ENCODE data around the gene USP12.
"Not testable (repeated sequence)": the region's sequence is repeated elsewhere in the genome, so short reads cannot be mapped to it uniquely, and the experiment has no call there.

USP12 gene

DNA sequence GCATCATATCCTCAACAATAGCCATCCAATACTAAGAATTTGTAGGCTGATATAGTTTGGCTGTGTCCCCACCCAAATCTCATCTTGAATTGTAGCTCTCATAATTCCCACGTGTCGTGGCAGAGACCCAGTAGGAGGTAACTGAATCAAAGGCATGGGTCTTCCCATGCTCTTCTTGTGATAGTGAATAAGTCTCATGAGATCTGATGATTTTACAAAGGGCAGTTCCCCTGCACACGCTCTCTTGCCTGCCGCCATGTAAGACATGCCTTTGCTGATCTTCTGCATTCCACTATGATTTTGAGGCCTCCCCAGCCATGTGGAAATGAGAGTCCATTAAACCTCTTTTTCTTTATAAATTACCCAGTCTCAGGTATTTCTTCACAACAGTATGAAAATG, 48.2 kb downstream of the USP12 start:
- not testable (repeated sequence) for DNase-seq (ENCODE audit: low read depth)

DNA sequence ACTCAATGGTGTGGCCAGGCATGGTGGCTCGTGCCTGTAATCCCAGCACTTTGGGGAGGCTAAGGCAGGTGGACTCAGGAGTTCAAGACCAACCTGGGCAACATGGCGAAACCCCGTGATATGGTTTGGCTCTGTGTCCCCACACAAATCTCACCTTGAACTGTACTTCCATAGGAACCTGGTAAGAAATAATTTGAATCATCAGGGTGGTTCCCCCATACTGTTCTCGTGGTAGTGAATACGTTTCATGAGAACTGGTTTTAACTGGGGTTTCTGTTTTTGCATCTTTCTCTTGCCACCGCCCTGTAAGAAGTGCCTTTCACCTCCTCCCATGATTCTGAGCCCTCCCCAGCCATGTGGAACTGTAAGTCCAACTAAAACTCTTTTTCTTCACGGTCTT, 49.6 kb downstream of the USP12 start:
- no peak for DNase-seq (ENCODE audit: low read depth)

DNA sequence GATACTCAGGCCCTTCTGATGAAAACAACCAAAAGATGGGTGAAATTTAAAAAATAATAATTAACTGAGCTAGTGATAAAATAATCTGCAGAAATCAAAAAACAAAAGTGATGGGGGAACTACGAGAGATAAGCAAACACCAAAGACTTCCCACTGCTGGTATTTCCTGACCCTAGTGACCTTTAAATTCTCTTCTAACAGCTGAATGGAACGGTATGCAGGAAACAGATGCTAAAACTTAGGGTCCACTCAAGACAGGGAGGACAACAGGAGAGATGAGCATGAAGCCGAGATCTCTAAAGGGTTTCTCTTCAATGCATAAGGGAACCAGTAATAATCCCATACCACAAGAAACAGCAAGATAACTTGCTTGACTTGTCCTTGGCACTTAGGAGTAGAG, 50.8 kb downstream of the USP12 start:
- DNase-seq (ENCODE audit: low read depth) = no peak

DNA sequence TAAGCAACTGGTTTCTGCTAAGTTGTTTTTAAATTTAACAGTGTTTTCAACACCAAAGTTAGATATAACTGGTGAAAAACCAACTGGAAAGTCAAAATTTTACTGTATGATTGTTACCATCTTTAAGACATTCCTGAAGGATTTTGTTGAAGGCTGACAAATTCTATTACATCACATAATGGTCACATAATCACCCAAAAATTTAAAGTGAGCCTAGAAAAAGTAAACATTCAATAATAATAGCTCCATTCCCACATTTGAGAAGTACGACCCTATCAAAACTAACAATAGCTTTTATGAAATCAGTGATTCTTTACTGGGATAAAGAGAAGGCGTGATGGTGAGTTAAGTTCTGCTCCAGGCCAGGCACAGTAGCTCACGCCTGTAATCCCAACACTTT, 51.6 kb downstream of the USP12 start:
- no peak for DNase-seq (ENCODE audit: low read depth)

DNA sequence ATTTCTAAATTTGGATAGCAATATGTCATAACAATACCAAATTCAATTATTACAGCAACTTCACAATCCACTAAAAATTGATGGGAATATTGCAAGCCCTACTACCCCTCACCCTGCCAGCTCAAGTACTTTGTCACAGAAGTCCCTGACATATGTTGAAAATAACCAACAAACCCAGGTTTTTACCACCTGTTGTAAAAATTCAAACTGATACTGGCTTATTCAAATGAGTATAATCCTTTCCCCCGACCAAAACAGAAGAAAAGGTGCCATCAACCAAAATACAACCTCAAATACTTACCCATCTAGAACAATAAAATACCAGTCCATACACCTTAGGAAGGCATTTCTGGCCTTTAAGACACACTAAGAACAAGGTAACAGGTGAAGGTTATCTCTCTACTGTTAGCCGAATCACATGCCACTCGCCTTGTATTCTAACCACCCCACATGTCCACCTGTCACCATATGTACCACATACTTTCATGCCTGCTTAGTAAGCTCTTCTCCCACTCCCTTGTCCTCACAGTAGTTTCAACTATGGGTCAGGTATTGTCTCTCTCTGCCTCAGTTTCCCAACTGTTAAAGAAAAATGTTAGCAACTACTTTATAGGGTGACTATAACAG, 53.1 kb downstream of the USP12 start:
- DNase-seq (ENCODE audit: low read depth) = no peak

DNA sequence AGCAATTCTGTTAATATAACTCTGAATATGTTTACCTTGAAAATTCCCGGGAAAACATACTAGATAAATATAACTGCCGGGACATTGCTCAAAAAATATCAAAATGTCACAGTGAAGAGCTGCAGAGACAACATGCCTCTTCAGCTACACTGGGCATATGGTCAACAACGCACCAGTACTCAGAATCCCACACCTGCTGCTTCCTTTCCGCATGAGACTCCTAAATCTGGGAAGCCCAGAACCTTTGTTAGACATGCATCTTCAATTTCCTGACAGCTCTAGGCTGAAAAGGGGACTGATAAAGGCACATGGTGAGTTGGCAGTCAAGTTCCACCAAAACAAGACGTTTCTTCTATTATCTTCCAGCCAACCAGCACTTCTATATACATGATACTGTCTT, 53.7 kb downstream of the USP12 start:
- no peak for DNase-seq (ENCODE audit: low read depth)

DNA sequence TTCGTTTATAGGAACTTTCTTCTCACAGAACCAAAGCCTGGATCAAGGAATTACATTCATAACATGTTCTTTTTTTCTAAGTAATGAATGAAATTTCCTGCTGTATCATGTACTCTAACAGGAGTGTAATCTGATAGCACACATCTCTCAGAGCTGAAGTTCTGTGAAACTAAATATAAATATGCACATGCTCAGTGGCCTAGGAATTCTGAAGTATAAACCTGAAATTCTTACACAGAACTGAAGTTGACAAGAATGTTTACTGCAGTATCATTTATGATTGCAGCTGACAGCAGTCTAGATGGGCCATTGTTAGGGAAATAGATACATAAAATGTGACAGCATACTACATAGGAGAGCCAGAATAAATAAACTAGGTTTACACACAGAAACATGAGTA, 54.5 kb downstream of the USP12 start:
- no peak for DNase-seq (ENCODE audit: low read depth)

DNA sequence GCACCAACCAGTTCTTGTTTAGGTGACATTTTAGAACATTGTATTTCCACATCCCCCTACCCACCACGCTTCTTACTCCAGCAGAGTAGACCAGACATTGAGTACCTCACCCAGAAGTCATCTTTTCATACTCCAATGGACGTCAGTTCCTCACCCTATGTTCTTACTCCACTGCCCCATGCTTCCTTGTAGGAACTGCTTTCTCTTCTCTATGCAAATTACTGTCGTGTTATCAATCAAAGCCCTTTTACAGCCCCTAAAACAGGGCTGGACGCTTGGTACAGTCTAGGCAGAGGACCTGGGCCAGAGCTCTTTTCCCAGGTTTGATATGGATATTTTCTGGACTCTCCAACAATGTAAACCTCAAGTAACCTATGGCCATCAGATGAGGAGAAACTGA, 58.2 kb downstream of the USP12 start:
- DNase-seq (ENCODE audit: low read depth) = no peak

DNA sequence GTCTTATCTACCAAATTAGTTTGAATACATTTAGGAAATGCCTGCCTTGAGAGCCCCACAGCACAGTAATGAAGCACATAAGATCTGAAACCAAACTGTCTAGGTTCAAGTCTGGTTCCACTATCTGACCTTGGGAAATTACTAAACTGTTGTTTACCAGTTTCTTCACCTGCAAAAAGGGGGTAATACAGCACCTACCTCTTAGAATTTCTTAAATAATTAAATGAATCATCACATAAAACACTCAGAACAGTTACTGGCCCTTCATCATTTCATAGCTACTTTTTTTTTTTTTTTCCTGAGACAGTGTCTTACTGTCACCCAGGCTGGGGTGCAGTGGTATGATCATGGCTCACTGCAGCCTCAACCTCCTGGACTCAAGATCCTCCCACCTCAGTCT, 59.6 kb downstream of the USP12 start:
- no peak for DNase-seq (ENCODE audit: low read depth)

DNA sequence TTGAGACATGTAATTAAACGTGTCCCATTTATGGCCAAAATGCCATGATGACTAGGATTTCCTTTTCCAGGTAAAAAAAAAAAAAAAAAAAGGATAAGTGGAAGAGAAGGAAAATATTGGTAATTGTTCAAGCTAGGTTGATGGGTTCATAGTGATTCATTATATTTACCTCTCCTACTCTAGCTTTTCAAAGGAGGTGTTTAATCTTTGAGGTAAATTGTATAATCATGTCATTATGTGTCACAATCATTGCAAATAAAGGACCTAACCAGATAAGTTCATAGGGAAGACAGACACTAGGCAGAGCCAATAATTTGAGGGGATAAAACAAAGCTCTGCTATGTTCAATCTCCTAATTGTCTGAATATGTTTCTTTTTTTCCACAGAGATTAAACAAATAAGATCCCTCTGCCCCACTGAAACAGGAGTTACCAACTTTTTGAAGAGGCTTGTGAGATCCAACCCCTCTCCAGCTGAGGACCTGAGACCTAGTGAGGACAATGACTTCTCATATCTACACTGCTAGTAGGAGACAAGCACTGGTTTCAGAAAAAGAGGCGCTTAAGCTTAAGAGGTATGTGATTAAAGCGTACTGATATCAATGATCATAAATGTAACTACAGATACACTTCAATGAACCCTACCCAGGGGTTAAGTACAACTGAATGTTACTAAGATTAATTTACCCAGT, 61.4 kb downstream of the USP12 start:
- no peak for DNase-seq (ENCODE audit: low read depth)

DNA sequence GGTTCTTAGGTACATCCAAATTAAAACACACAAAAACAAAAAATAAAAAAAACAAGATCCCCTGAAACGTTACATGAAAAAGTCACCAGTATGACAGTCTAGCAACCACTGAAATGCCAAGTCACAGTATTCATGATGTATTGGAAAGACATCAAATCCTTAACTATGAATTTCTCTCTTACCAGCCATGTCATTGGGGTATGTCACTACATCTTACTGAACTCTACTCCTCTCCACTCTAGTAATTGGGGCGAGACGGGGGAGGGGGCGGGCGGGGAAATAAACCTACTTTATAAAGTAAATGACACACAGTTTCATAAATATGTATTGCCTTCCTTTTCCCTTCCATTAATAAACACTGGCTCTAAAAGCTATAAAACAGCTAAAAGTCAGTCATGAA, 65.5 kb downstream of the USP12 start:
- DNase-seq (ENCODE audit: low read depth) = no peak

DNA sequence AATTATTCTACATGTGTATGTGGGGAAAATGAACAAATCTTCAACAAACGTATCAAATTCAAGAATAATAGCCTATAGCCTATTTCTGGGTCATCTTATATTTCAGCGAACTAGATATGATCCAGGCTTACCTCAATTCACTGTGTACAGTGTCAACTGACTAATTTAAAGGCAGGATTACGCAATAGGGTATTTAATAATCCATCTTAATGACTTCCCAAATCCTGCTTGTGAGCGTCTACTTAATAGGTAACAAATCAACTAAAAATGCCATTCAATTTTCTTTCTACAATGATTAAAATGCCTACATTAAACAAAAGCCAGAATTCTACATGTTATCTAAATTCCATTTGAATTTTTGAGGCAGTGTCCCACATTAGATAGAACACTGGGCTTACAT, 67.0 kb downstream of the USP12 start:
- no peak for DNase-seq (ENCODE audit: low read depth)

DNA sequence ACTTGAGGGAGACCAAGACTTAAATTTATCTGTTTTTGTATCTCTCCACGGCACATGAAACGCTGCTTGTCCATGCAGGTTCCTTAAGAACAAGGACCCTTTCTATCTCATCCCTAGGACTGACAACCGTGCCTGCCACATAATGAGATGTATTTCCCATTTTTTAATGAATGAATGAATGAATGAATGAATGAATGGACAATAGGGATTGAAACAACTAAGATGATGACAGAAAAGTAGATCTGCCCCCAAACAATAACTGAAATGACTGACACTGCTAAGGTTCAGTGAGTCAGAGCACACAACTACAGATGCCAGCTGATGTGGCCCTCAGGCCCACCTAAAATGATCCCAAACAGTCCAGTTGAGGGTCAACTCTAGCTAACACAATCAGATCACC, 69.8 kb downstream of the USP12 start:
- DNase-seq (ENCODE audit: low read depth) = no peak

DNA sequence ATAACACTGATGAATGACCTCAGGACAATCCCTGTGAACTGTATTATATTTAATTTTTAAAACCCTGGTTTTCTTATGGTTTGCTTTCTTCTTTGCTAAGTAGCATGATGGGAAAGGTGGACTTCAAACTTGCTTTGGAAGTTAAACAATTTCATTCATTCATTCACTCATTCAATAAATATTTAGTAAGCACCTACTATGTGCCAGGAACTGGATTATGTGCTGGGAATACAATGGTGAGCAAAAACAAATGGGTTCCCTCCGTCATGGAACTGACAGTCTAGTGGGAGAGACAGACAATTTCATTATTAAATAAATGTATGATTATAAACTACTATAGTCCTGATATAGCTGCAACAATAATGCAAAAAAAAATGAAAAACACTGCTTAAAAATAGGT, 70.3 kb downstream of the USP12 start:
- no peak for DNase-seq (ENCODE audit: low read depth)

DNA sequence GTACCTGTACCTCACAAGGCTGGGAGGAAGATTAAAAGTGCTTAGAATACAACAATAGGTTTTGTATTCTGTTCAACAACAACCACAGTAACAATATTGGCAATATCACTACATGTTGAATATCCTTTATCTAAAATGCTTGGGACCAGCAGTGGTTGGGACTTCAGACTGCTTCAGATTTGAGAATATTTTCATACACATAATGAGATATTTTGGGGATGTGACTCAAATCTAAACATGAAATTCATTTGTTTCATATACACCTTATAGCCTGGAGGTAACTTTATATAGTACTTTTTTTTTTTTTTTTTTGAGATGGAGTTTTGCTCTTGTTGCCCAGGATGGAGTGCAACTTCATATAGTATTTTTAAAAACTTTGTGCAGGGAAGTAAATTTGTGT, 73.9 kb downstream of the USP12 start:
- DNase-seq (ENCODE audit: low read depth) = no peak

DNA sequence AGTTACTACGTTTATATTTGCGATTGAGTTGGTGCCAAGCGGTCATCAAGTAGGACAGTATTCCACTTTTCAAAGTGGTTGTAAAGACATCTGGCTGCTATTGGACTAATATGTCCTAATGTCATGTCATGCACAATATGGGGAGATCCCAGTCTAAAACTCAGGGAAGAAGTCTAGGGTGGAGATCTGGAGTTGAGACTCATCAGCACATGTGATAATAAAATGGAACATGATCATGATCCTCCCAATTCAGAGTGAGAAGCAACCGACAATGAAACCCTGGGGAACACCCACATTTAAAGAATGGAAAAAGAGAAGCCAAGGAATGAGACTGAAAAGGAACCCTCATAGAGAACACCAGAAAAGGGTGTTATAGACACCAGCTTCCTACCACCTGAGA, 80.2 kb downstream of the USP12 start:
- DNase-seq (ENCODE audit: low read depth) = no peak

DNA sequence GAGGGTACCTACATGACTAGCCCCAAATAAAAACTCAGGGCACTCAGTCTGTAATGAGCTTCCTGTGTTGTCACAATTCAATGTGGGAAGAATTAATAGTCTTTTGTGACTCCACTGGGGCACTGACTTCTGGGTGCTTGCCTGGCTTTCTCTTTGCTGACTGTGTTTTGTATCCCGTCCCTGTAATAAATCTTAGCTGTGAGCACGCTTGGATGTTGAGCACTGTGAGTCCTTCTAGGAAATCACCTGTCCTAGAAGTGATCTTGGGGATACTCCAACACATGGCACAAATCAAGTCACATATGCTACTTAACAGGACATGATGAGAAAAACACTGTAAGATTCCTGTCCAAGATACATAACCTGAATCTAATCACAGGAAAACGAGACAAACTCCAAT, 83.0 kb downstream of the USP12 start:
- no peak for DNase-seq (ENCODE audit: low read depth)

DNA sequence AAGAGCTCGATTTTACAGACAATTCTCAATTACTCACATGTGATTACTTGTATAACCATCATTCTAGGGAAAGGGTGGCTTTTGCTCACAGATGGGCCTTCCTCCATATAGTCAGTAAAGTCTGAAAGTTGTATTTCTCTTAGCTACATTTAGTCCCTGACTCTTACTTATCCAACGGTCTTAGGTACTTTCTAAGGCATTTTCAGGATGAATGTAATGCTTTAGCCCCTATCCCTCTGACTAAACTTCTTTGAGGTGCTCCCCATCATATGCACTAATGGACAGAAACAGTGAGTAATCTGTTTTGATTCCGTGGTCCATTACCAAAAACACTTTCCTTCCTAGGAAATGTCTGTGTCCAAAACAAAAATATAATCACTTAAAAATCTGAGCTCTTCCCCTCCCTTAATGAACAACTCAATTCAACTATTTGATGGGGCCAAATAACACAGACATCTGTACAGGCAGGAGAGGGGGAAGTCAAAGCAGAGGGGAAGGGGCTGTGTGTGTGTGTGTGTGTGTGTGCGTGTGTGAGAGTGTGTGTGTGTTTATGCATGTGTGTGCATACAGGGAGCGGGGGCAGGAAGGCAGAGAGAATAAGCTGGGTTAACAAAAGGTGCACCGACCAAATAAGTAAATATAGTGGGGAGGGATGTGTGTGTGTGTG, 84.9 kb downstream of the USP12 start:
- no peak for DNase-seq (ENCODE audit: low read depth)

DNA sequence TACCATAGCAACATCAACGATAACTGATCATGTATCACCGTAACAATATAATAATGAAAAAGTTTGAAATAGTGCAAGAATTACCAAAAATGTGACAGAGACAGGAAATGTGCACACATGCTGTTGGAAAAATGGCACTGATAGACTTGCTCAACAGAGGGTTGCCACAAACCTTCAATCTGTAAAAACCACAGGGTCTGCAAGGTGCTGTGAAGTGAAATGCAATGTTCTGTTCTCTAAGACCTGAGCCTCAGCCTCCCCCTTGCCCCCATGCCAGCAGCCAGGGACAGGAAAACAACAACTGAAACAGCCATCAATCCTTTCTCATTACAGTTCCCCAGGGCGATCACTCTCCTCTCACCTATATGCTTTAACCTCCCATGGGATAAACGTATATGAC, 88.4 kb downstream of the USP12 start:
- DNase-seq (ENCODE audit: low read depth) = no peak

DNA sequence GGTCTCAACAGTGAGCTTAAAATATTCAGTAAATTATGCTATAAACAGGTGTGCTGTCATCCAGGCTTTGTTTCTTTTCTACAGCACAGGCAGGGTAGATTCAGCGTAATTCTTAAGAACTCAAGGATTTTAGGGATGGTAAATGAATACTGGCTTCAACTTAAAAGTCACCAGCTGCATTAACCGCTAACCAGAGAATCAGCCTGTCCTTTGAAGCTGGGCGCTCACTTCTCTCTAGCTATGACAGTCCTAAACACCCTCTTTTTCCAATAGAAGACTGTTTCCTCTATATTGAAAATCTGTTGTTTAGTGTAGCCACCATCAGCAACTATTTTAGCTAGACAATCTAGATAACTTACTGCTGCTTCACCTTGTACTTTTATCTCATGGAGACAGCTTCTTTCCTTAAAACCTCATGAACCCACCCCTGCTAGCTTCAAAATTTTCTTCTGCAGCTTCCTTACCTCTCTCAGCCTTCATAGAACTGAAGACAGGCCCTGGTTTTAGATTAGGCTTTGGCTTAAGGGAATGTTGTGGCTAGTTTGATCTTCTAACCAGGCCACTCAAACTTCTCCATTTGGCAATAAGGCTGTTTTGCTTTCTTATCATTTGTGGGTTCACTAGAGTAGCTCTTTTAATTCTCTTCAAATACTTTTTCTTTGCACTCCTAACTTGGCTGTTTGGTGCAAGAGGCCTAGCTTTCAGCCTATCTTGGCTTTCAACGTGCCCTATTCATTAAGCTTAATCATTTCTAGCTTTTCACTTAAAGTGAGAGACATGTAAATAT, 89.5 kb downstream of the USP12 start:
- no peak for DNase-seq (ENCODE audit: low read depth)

DNA sequence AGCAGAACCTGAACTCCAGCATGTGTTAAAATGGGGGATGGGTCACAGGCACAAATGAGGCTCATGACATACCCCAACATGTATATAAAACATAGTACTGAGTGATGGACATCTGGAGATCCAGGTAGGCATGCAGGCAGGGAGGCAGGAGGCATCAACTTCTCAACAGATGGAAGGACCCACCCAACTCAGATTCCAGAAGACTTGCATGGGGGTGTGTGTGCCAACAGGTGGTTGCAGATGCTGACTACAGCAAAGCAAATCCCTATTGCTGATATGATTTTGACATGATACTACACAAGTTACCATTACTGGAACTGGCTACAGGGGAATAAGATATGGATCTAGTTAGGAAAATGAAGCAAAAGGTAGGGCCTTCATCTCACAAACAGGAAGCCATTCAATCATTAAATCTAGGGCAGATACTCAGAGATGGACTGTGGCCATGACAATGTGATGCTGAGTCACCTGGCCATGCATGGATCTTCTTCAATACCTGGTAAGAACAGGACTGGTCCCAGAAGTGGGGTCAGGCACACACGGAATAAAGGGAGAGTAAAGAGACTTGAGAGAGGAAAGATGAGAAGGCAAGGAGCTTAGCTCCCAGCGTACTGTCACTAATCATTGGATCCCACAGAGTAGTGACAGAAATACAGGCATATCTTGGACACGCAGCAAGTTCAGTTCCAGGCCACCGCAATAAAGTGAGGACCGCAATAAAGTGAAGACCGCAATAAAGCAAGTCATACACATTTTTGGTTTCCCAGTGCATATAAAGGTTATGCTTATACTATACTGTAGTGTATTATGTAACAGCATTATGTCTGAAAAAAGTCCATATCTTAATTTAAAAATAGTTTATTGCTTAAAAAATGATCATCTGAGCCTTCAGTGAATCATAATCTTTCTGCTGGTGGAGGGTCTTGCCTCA, 91.3 kb downstream of the USP12 start:
- no peak for DNase-seq (ENCODE audit: low read depth)
